GM18867 (cell line): Measurements from ENCODE around the gene FXYD2.

ENCODE experiments used
- ATAC-seq: cut with Tn5 transposase; IDR thresholded peaks from one replicate; pipeline ENCODE4 v1.9.1; 2021; ENCODE audit warnings: mild to moderate bottlenecking, moderate library complexity; ENCODE audit not compliant: unreplicated experiment

The FXYD2 gene

GRCh38 chr11:117859061-117859460 is 34.5 kb upstream of the FXYD2 start:
- no peak for ATAC-seq

GRCh38 chr11:117857734-117858414 is 33.3 kb upstream of the FXYD2 start:
- no peak for ATAC-seq

- no peak for ATAC-seq
Measured at GRCh38 chr11:117855912-117856651, 31.5 kb upstream of the FXYD2 start.

GRCh38 chr11:117855186-117855845 is 30.8 kb upstream of the FXYD2 start:
- no peak for ATAC-seq

- ATAC-seq = no peak
Measured at GRCh38 chr11:117852309-117852708, 27.8 kb upstream of the FXYD2 start.

GRCh38 chr11:117851852-117852251 is 27.3 kb upstream of the FXYD2 start:
- ATAC-seq = no peak

GRCh38 chr11:117851106-117851505 is 26.6 kb upstream of the FXYD2 start:
- ATAC-seq = no peak

- no peak for ATAC-seq
Measured at GRCh38 chr11:117849781-117850414, 25.4 kb upstream of the FXYD2 start.

GRCh38 chr11:117843666-117844484 is 19.3 kb upstream of the FXYD2 start:
- no peak for ATAC-seq

- ATAC-seq = no peak
Measured at GRCh38 chr11:117842131-117842941, 17.8 kb upstream of the FXYD2 start.

- ATAC-seq = no peak
Measured at GRCh38 chr11:117841551-117842031, 17.0 kb upstream of the FXYD2 start.

- ATAC-seq = no peak
Measured at GRCh38 chr11:117840881-117841550, 16.5 kb upstream of the FXYD2 start.

- ATAC-seq = no peak
Measured at GRCh38 chr11:117839936-117840813, 15.6 kb upstream of the FXYD2 start.

- ATAC-seq = no peak
Measured at GRCh38 chr11:117839380-117839881, 14.9 kb upstream of the FXYD2 start.

GRCh38 chr11:117838901-117839300 is 14.4 kb upstream of the FXYD2 start:
- no peak for ATAC-seq

- ATAC-seq = no peak
Measured at GRCh38 chr11:117837791-117838190, 13.2 kb upstream of the FXYD2 start.

- ATAC-seq = no peak
Measured at GRCh38 chr11:117837070-117837776, 12.7 kb upstream of the FXYD2 start.
